Endothelial cell of umbilical vein (primary cell): ENCODE results near the gene CNKSR3. TPM values are rescaled to one million over a fixed set of nuclear protein-coding genes. Genes with fewer than 3 reads are reported as not detected.

ENCODE experiments used
- BruUV-seq: library from RNA; stranded (reverse); fragments of 400-500 nt; replicated peaks from 2 replicates; lab custom pipeline; 2021; lab: Mats Ljungman, UMichigan
- CTCF ChIA-PET: fragments of 300-600, 350-600 bp; sonication (Branson Sonifier 250); formaldehyde crosslinking; loops from one replicate; lab custom pipeline; 2021; ENCODE audit warnings: antibody characterized with exemption, inconsistent platforms; lab: Charles Lee
- POLR2A ChIA-PET: fragments of 300-600, 350-600 bp; sonication (Branson Sonifier 250); formaldehyde crosslinking; loops from one replicate; lab custom pipeline; 2021; ENCODE audit warnings: antibody characterized with exemption, inconsistent platforms; lab: Charles Lee
- DNase-seq: peaks from one replicate; pipeline ENCODE4 v3.0.0-alpha.2; 2011; ENCODE audit warnings: low read depth, low spot score
- FAIRE-seq: peaks from 2 replicates; lab custom pipeline; 2011; peaks lifted over from hg19 to GRCh38; lab: Jason Lieb, UNC
- H2AFZ ChIP-seq: 2 replicates; pipeline ENCODE4 v1.6.0; 2012; ENCODE audit warnings: low read depth, low read length, control low read depth, inconsistent platforms
- H3K27ac ChIP-seq: 2 replicates; pipeline ENCODE4 v1.5.1; 2011; ENCODE audit warnings: low read depth, mild to moderate bottlenecking, control low read depth, low read length, moderate library complexity; ENCODE audit not compliant: insufficient read depth
- H3K27me3 ChIP-seq, 2 experiments: 2 replicates each; pipeline versions ENCODE4 v1.6.0 to v1.6.1; 2011; ENCODE audit warnings: low read length in 2 of 2, mixed read lengths in 1 of 2; ENCODE audit not compliant: control insufficient read depth in 2 of 2, insufficient read depth in 2 of 2
- H3K36me3 ChIP-seq, 2 experiments: 2 replicates in 1 of 2; 3 replicates in 1 of 2; pipeline ENCODE4 v1.5.1; 2011; ENCODE audit warnings: low read length in 2 of 2, mild to moderate bottlenecking in 1 of 2, moderate library complexity in 1 of 2; ENCODE audit not compliant: control insufficient read depth in 2 of 2, insufficient read depth in 2 of 2; ENCODE audit errors: extremely low read depth in 1 of 2
- H3K4me1 ChIP-seq: 3 replicates; pipeline ENCODE4 v1.5.1; 2011; ENCODE audit warnings: mild to moderate bottlenecking, low read length; ENCODE audit not compliant: control insufficient read depth, insufficient read depth; ENCODE audit errors: extremely low read depth
- H3K4me2 ChIP-seq: 2 replicates; pipeline ENCODE4 v1.6.1; 2011; ENCODE audit warnings: low read length, control low read depth, mixed read lengths; ENCODE audit not compliant: insufficient read depth
- H3K4me3 ChIP-seq, 3 experiments: fragments of 200-600 bp in 1 of 3; sonication (generic), shearing (Covaris generic) in 1 of 3; replicated peaks in 1 of 3; 2 replicates each; pipeline ENCODE4 v1.5.1; 2011 to 2016; ENCODE audit warnings: control low read depth in 3 of 3, low read length in 3 of 3, mild to moderate bottlenecking in 2 of 3, inconsistent platforms in 1 of 3, low read depth in 1 of 3, moderate library complexity in 1 of 3; ENCODE audit not compliant: insufficient read depth in 1 of 3
- H3K79me2 ChIP-seq: 2 replicates; pipeline ENCODE4 v1.6.0; 2012; ENCODE audit warnings: low read length, inconsistent platforms; ENCODE audit not compliant: control insufficient read depth, insufficient read depth
- H3K9ac ChIP-seq: replicated peaks from 2 replicates; pipeline ENCODE3; 2011; ENCODE audit warnings: low read length, control low read depth; ENCODE audit not compliant: insufficient read depth; ENCODE audit errors: extremely low read depth
- H3K9me1 ChIP-seq: replicated peaks from 3 replicates; pipeline ENCODE4 v1.6.0; 2011; ENCODE audit warnings: mild to moderate bottlenecking, low read length; ENCODE audit not compliant: control insufficient read depth, insufficient read depth; ENCODE audit errors: extremely low read depth
- H3K9me3 ChIP-seq: replicated peaks from 2 replicates; pipeline ENCODE4 v1.5.1; 2012; ENCODE audit warnings: low read length, inconsistent platforms; ENCODE audit not compliant: control insufficient read depth, insufficient read depth
- H4K20me1 ChIP-seq: replicated peaks from 2 replicates; pipeline ENCODE3; 2011; ENCODE audit warnings: mild to moderate bottlenecking, low read length; ENCODE audit not compliant: control insufficient read depth, insufficient read depth; ENCODE audit errors: extremely low read depth
- EZH2 ChIP-seq: IDR thresholded peaks from 2 replicates; pipeline ENCODE4 v1.6.1; 2012; ENCODE audit warnings: borderline replicate concordance, low read depth, mild to moderate bottlenecking, moderate library complexity, low read length, inconsistent platforms; ENCODE audit not compliant: severe bottlenecking
- FOS ChIP-seq: IDR thresholded peaks from 2 replicates; pipeline ENCODE4 v1.6.1; 2011; ENCODE audit warnings: mild to moderate bottlenecking, low read length, moderate library complexity, borderline replicate concordance; ENCODE audit not compliant: insufficient read depth
- GATA2 ChIP-seq: IDR thresholded peaks from 2 replicates; pipeline ENCODE4 v1.7.0; 2011; ENCODE audit warnings: low read depth, mild to moderate bottlenecking, moderate library complexity, mixed read lengths, low read length; ENCODE audit not compliant: insufficient read length, insufficient read depth
- JUN ChIP-seq: IDR thresholded peaks from 2 replicates; pipeline ENCODE4 v1.6.1; 2011; ENCODE audit warnings: borderline replicate concordance, low read depth; ENCODE audit not compliant: insufficient read length, insufficient read depth
- MYC ChIP-seq: IDR thresholded peaks from one replicate; pipeline ENCODE4 v1.6.1; 2011; ENCODE audit warnings: mild to moderate bottlenecking, low read depth, low read length
- POLR2A ChIP-seq: IDR thresholded peaks from 2 replicates; pipeline ENCODE4 v1.6.1; 2012; ENCODE audit warnings: low read depth, mild to moderate bottlenecking, control low read depth, low read length
- POLR2AphosphoS5 ChIP-seq: IDR thresholded peaks from 2 replicates; pipeline ENCODE4 v1.6.1; 2012; ENCODE audit warnings: low read depth, mild to moderate bottlenecking, control low read depth, low read length, moderate library complexity; ENCODE audit not compliant: insufficient read depth
- dilution Hi-C: fragments of 300-500 bp; cut with MboI; formaldehyde crosslinking; loops from one replicate; pipeline ENCODE4 v1.15.0; 2019; ENCODE audit warnings: low sequenced_read_pairs; ENCODE audit not compliant: extremely low pct_ligation_motif_present
- intact Hi-C: fragments of 100-400 bp; cut with micrococcal nuclease; formaldehyde crosslinking; loops from one replicate; pipeline ENCODE4 v1.10.0; 2022
- polyA plus RNA-seq, 4 experiments: library from polyadenylated mRNA; depleted of rRNA in 3 of 4; stranded (reverse) in 3 of 4; unstranded in 1 of 4; fragments of >200 nt; gene quantifications; 2 replicates each; pipeline versions ENCODE4 v1.2.1 to v1.2.3, GENCODE V29; 2011 to 2012; ENCODE audit warnings: missing spikeins in 1 of 4
- total RNA-seq: library from RNA; stranded (reverse); gene quantifications from 2 replicates; pipeline ENCODE4 v1.2.3, GENCODE V29; 2021
- TF ChIP-seq, protein P1 (sequence below): IDR thresholded peaks from 2 replicates; pipeline ENCODE4 v1.6.1; 2011; ENCODE audit not compliant: insufficient read depth, insufficient read length
- TF ChIP-seq, protein P2 (sequence below), 2 donors: IDR thresholded peaks; 1 replicate in 1 of 2; 2 replicates in 1 of 2; pipeline ENCODE4 v1.5.1; 2011; ENCODE audit warnings: low read length in 2 of 2, mild to moderate bottlenecking in 2 of 2, moderate library complexity in 2 of 2, control low read depth in 1 of 2, inconsistent platforms in 1 of 2, low read depth in 1 of 2; ENCODE audit not compliant: insufficient read depth in 1 of 2; ENCODE audit errors: extremely low read depth in 1 of 2

Gene CNKSR3
- total and polyA plus RNA-seq, 2 donors (not counting 3 experiments of a cell fraction or from before 2014, with no cell fraction given) = 2.3 to 15.6 TPM

DNA sequence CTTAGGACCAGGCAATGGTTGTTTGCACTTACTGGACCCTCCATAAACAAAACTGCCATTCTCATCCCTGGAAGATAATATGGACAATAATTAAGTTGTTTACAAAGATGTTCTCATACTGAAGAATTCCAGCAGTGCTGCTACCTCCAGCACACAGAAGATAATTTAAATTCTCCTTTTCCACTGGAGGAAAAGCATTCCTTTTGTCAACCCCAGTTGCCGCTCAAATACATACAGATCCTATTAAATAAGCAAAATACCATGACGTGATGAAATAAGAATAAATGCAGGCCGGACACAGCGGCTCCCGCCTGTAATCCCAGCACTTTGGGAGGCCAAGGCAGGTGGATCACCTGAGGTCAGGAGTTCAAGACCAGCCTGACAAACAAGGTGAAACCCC lies 99.4 kb downstream of the CNKSR3 start:
- H3K79me2 ChIP-seq = no peaks in the 10 kb centered on the region
- peak overlapping the region; percentile 63 for H3K9ac ChIP-seq
- H3K9me3 ChIP-seq = no peaks in the 10 kb centered on the region
- H3K4me2 ChIP-seq = peak overlapping the region; percentile 80
- peaks cover 25% of the 10 kb centered on the region for H3K4me1 ChIP-seq
- peak overlapping the region in 1 of 3 experiments; percentile 19 for H3K4me3 ChIP-seq
- dilution Hi-C loops (no loop called here), intact Hi-C loops (no loop called here)
- CTCF ChIA-PET = interaction anchor here (0.6 to 1.8 kb wide), 4 partner anchors 12 to 256 kb away, joined by 3 to 5 read pairs (median 5); no protein-coding TSS in a partner anchor
- FAIRE-seq (no peak), DNase-seq (no peak)
- POLR2A ChIA-PET = no interaction called here
- peaks cover 0 to 2% of the 10 kb centered on the region in 2 experiments for H3K36me3 ChIP-seq
- H4K20me1 ChIP-seq = no peaks in the 10 kb centered on the region
- peak overlapping the region; percentile 99 for H3K27ac ChIP-seq
- TSS peak; percentile 97 for BruUV-seq
- peak overlapping the region; percentile 61 for H2AFZ ChIP-seq
- H3K9me1 ChIP-seq = no peaks in the 10 kb centered on the region
- no peaks in the 10 kb centered on the region for H3K27me3 ChIP-seq
- no peak for TF ChIP-seq MYC
- TF ChIP-seq JUN = no peak
- no peak for TF ChIP-seq GATA2
- TF ChIP-seq, protein P1, sequence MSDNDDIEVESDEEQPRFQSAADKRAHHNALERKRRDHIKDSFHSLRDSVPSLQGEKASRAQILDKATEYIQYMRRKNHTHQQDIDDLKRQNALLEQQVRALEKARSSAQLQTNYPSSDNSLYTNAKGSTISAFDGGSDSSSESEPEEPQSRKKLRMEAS = no peak
- TF ChIP-seq EZH2 = no peak
- TF ChIP-seq, protein P2, sequence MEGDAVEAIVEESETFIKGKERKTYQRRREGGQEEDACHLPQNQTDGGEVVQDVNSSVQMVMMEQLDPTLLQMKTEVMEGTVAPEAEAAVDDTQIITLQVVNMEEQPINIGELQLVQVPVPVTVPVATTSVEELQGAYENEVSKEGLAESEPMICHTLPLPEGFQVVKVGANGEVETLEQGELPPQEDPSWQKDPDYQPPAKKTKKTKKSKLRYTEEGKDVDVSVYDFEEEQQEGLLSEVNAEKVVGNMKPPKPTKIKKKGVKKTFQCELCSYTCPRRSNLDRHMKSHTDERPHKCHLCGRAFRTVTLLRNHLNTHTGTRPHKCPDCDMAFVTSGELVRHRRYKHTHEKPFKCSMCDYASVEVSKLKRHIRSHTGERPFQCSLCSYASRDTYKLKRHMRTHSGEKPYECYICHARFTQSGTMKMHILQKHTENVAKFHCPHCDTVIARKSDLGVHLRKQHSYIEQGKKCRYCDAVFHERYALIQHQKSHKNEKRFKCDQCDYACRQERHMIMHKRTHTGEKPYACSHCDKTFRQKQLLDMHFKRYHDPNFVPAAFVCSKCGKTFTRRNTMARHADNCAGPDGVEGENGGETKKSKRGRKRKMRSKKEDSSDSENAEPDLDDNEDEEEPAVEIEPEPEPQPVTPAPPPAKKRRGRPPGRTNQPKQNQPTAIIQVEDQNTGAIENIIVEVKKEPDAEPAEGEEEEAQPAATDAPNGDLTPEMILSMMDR (IDR thresholded peaks at IDR 0.05; ENCODE audit: extremely low read depth in 1 of 2, insufficient read depth in 1 of 2, low read depth in 1 of 2, low read length in 2 of 2) = no peak
- TF ChIP-seq POLR2AphosphoS5 = no peak
- no peak for TF ChIP-seq FOS
- no peak for TF ChIP-seq POLR2A
